Measurements from ENCODE around the gene CCT7.

CCT7 gene

GRCh38 chr2:73227086-73227485 is 7.0 kb upstream of the CCT7 start:
- DNase-seq: no peak

- DNase-seq: no peak
Measured at GRCh38 chr2:73228631-73229030, 5.5 kb upstream of the CCT7 start.

- DNase-seq: no peak
Measured at GRCh38 chr2:73232403-73233153, 1.5 kb upstream of the CCT7 start.

GRCh38 chr2:73233154-73233931 is 765 bp upstream of the CCT7 start, which contains the start of gene PRADC1:
Gene PRADC1, minus strand, starts transcription at chr2:73233239. Its CDS starts 79 bp downstream, at chr2:73233160.
- peak; percentile 77 to 95 for DNase-seq

- DNase-seq: no peak
Measured at GRCh38 chr2:73235315-73236028, 1.4 kb downstream of the CCT7 start.

- DNase-seq: no peak
Measured at GRCh38 chr2:73237168-73237567, 3.1 kb downstream of the CCT7 start.

- no peak for DNase-seq
Measured at GRCh38 chr2:73238149-73238548, 4.0 kb downstream of the CCT7 start.

GRCh38 chr2:73238976-73239375 is 4.9 kb downstream of the CCT7 start:
- DNase-seq: no peak

- DNase-seq: no peak
Measured at GRCh38 chr2:73239776-73240175, 5.7 kb downstream of the CCT7 start.

GRCh38 chr2:73243884-73244570 is 9.9 kb downstream of the CCT7 start:
- DNase-seq: no peak

GRCh38 chr2:73244580-73244979 is 10.5 kb downstream of the CCT7 start:
- no peak for DNase-seq

GRCh38 chr2:73246850-73247249 is 12.7 kb downstream of the CCT7 start:
- DNase-seq: no peak

- no peak for DNase-seq
Measured at GRCh38 chr2:73249636-73250035, 15.5 kb downstream of the CCT7 start.

GRCh38 chr2:73250872-73251846 is 17.1 kb downstream of the CCT7 start:
- DNase-seq: no peak

GRCh38 chr2:73252238-73253027 is 18.3 kb downstream of the CCT7 start:
- DNase-seq: no peak

- no peak for DNase-seq
Measured at GRCh38 chr2:73253400-73253799, 19.3 kb downstream of the CCT7 start.

- no peak for DNase-seq
Measured at GRCh38 chr2:73253901-73254300, 19.8 kb downstream of the CCT7 start.

GRCh38 chr2:73254343-73255006 is 20.4 kb downstream of the CCT7 start:
- DNase-seq: no peak

GRCh38 chr2:73255007-73255644 is 21.0 kb downstream of the CCT7 start:
- no peak for DNase-seq
